Esophagus muscularis mucosa (tissue), 3 donors: ENCODE results near the gene CRYZL1.

Experiments
- CTCF ChIP-seq, 3 experiments: fragments of 200-600 bp in 2 of 3; fragments of 450-650 bp in 1 of 3; sonication (generic) in 2 of 3; IDR thresholded peaks; one replicate each; pipeline ENCODE4 v1.5.1; 2017 to 2019; ENCODE audit warnings: antibody characterized with exemption in 3 of 3, mild to moderate bottlenecking in 2 of 3, moderate library complexity in 1 of 3
- POLR2A ChIP-seq: fragments of 450-650 bp; IDR thresholded peaks from one replicate; pipeline ENCODE4 v1.6.1; 2017; ENCODE audit warnings: antibody characterized with exemption, moderate library complexity, mild to moderate bottlenecking, low read depth
- POLR2AphosphoS5 ChIP-seq, 2 donors: sonication (generic); formaldehyde crosslinking; IDR thresholded peaks; one replicate each; pipeline ENCODE4 v1.6.1; 2017; ENCODE audit warnings: antibody characterized with exemption in 2 of 2

- TF ChIP-seq CTCF (IDR thresholded peaks at IDR 0.05) (no peak), POLR2A (no peak), POLR2AphosphoS5 (IDR thresholded peaks at IDR 0.05) (no peak)
Measured at GRCh38 chr21:33572350-33572749, 69.2 kb downstream of the CRYZL1 start.
